KOPT-K1 (cell line): Measurements from ENCODE around the gene PNMT.

Source experiments
- H3K27ac ChIP-seq: fragments of 200-600 bp; sonication (generic); 2 replicates; pipeline ENCODE4 v1.5.1; 2016; ENCODE audit warnings: antibody characterized with exemption, mild to moderate bottlenecking, low read depth, low read length; ENCODE audit not compliant: poor library complexity, severe bottlenecking
- H3K36me3 ChIP-seq: fragments of 200-600 bp; sonication (generic); 2 replicates; pipeline ENCODE4 v1.5.1; 2017; ENCODE audit warnings: antibody characterized with exemption, mild to moderate bottlenecking, low read length, moderate library complexity; ENCODE audit not compliant: insufficient read depth
- H3K9me3 ChIP-seq: fragments of 200-600 bp; sonication (generic); 2 replicates; pipeline ENCODE4 v1.5.1; 2017; ENCODE audit warnings: antibody characterized with exemption, low read length, mild to moderate bottlenecking; ENCODE audit not compliant: insufficient read depth, poor library complexity, severe bottlenecking

Gene PNMT

DNA sequence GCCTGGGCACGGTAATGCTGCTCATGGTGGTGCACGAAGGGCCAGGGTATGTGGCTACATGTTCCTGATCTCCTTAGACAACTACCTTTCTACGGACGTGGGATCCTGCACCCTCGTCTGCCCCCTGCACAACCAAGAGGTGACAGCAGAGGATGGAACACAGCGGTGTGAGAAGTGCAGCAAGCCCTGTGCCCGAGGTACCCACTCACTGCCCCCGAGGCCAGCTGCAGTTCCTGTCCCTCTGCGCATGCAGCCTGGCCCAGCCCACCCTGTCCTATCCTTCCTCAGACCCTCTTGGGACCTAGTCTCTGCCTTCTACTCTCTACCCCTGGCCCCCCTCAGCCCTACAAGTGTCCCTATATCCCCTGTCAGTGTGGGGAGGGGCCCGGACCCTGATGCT is 43.6 kb downstream of the PNMT start:
- H3K36me3 ChIP-seq, result no peaks in the 10 kb centered on the region
- H3K27ac ChIP-seq, result no peak overlapping the region
- no peaks in the 10 kb centered on the region for H3K9me3 ChIP-seq

DNA sequence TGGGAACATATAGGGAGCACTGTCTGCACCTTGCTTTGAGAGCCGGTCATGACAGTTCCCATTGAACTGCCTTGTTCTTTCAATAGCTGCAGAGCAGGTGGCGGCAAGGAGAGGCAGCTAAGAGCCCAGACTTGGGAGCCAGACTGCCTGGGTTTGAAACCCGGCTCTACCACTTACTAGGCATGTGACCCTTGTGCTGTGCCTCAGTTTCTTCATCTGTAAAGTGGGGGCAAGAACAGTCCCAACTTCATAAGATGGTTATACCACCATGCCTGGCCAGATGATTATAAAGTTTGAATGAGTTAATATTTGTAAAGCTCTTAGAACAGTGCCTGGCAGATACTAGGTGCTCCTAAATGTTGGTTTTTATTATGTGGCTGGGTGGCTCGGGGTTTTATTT is 46.0 kb downstream of the PNMT start:
- Histone ChIP-seq H3K36me3 (no peaks in the 10 kb centered on the region), H3K27ac (no peak overlapping the region), H3K9me3 (no peaks in the 10 kb centered on the region)

DNA sequence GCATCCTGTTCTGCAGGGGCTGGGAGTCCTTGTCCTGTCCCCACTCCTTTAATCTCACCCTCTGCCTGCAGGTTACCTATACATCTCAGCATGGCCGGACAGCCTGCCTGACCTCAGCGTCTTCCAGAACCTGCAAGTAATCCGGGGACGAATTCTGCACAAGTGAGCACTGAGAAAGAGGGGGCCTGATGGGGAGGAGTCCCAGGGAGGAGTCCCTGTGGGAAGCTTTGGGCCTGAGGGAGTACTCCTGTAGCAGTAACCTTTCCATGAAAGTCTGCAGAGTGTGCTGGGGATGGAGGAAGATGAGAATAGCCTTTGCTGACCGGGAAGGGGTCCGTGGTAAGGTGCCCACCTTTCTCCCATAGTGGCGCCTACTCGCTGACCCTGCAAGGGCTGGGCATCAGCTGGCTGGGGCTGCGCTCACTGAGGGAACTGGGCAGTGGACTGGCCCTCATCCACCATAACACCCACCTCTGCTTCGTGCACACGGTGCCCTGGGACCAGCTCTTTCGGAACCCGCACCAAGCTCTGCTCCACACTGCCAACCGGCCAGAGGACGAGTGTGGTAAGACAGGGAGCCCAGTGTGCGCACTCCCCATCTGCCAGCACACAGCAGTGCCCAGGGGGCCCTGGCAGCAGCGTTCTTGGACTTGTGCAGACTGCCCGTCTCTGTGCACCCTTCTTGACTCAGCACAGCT is 47.3 kb downstream of the PNMT start:
- Histone ChIP-seq H3K36me3 (no peaks in the 10 kb centered on the region), H3K9me3 (no peaks in the 10 kb centered on the region), H3K27ac (no peak overlapping the region)

DNA sequence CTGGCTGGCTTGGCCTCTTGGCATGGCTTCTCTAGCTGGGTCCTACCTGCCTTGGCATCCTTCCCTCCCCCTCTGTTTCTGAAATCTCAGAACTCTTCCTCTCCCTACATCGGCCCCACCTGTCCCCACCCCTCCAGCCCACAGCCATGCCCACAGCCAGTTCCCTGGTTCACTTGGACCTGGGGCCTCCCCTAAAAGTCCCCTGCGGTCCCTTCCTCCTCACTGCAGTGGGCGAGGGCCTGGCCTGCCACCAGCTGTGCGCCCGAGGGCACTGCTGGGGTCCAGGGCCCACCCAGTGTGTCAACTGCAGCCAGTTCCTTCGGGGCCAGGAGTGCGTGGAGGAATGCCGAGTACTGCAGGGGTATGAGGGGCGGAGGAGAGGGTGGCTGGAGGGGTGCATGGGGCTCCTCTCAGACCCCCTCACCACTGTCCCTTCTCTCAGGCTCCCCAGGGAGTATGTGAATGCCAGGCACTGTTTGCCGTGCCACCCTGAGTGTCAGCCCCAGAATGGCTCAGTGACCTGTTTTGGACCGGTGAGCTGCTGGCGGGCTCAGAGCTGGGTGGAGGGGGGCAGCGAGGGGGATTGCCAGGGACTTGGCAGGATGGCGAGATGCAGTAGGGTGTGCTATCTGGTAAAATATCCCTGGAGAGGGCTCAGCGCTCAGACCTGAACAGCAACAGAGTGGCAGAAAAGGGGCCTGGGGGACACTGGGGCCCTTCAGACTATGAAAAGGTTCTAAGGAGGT is 48.0 kb downstream of the PNMT start:
- H3K36me3 ChIP-seq, result no peaks in the 10 kb centered on the region

DNA sequence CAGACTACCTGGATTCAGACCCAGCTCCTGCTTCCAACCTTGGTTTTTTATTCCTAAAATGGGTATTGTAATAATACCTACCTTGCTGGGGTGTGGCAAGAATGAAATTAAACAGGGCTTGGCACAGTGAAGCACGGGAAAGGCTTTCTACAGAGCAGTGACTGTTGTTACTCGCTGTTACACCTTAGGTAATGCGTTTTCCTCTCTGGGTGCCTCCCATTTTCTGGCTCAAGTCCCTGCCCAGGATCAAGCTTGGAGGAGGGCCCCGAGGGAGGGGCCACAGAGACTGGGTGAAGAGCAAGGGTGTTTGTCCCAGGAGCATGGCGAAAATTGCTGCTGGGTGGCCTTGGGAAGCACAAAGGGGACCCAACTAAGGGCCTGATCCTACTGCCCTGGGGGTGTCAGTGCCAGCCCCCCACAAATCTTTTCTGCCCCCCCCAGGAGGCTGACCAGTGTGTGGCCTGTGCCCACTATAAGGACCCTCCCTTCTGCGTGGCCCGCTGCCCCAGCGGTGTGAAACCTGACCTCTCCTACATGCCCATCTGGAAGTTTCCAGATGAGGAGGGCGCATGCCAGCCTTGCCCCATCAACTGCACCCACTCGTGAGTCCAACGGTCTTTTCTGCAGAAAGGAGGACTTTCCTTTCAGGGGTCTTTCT is 48.8 kb downstream of the PNMT start:
- Histone ChIP-seq H3K9me3 (no peaks in the 10 kb centered on the region), H3K36me3 (no peaks in the 10 kb centered on the region), H3K27ac (no peak overlapping the region)

More for the DNA sequence above, 48.0 kb downstream of the PNMT start:
- no peak overlapping the region for H3K27ac ChIP-seq
- H3K9me3 ChIP-seq, result no peaks in the 10 kb centered on the region

DNA sequence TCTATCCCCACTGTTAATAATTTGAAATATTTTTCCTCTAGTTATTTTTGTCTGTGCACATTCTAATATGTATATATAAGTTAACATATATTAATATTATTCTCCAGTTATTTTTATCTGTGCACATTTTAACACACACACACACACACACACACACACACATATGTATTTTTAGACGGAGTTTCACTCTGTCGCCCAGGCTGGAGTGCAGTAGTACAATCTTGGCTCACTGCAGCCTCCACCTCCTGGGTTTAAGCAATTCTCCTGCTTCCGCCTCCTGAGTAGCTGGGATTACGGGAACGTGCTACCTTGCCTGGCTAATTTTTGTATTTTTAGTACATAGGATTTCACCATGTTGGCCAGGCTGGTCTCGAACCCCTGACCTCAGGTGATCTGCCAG is 49.4 kb downstream of the PNMT start:
- Histone ChIP-seq H3K9me3 (no peaks in the 10 kb centered on the region), H3K27ac (no peak overlapping the region), H3K36me3 (no peaks in the 10 kb centered on the region)

DNA sequence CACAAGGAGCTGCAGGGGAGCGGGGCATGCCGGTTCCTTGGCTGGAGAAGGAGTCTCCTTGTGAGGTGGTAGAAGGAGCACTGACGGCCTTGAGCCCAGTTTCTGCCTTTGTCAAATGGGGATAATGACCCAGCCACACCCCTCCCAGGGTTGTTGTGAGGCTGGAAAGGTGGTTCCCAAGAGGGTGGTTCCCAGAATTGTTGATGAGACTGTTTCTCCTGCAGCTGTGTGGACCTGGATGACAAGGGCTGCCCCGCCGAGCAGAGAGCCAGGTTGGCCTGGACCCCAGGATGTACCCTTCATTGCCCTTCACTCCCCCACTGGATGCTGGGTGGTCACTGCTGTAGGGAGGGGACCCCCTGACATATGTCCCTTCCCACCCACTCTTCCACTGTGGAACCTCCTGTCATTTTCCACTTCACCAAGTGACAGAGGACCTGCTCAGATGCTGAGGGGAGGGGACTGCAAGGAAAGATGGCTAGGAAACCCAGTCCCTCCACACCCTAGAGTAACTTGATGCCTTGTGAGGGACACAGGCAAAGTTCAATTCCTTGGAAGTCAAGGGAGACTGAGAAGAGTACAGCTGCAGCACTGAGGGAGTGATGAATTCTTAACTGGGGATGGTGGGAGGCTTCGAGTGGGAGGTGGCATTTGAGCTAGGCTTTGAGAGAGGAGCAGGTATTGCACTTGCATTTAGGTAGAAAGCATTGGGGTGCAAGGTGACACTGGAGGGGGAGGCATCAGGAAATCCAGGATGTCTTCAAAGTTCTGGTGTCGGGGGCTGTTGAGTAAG is 51.5 kb downstream of the PNMT start:
- H3K27ac ChIP-seq, result no peak overlapping the region
- H3K36me3 ChIP-seq, result no peaks in the 10 kb centered on the region
- H3K9me3 ChIP-seq, result no peaks in the 10 kb centered on the region
